Prostate gland (tissue), 2 donors: ENCODE measurements around the gene TLL1.

Experiments
- CTCF ChIP-seq, 4 experiments: fragments of 200-600 bp in 2 of 4; fragments of 450-650 bp in 2 of 4; sonication (generic) in 2 of 4; IDR thresholded peaks; 1 replicate in 3 of 4; 2 replicates in 1 of 4; pipeline ENCODE4 v1.5.1; 2016 to 2019; ENCODE audit warnings: antibody characterized with exemption in 4 of 4, mild to moderate bottlenecking in 2 of 4, moderate library complexity in 2 of 4
- POLR2A ChIP-seq: fragments of 450-650 bp; IDR thresholded peaks from one replicate; pipeline ENCODE4 v1.6.1; 2016; ENCODE audit warnings: antibody characterized with exemption, mild to moderate bottlenecking
- POLR2AphosphoS5 ChIP-seq: sonication (generic); formaldehyde crosslinking; IDR thresholded peaks from one replicate; pipeline ENCODE4 v1.6.1; 2017; ENCODE audit warnings: antibody characterized with exemption

GRCh38 chr4:166077782-166078181, 204.7 kb downstream of the TLL1 start:
- TF ChIP-seq CTCF (IDR thresholded peaks at IDR 0.05) (no peak), POLR2A (no peak), POLR2AphosphoS5 (no peak)
